HepG2 (cell line): ENCODE measurements around the gene NDUFA5. TPM values are rescaled to one million over a fixed set of nuclear protein-coding genes. Genes with fewer than 3 reads are reported as not detected.

Experiments
- ATAC-seq: fragments of 200-7000 bp; cut with Tn5 transposase; 3 replicates; pipeline ENCODE4 v1.9.1; 2020; ENCODE audit warnings: mild to moderate bottlenecking, moderate library complexity
- BruUV-seq: library from RNA; stranded (reverse); fragments of 400-500 nt; replicated peaks from 2 replicates; lab custom pipeline; 2021; lab: Mats Ljungman, UMichigan
- CTCF ChIA-PET: fragments of 300-600 bp; formaldehyde crosslinking; extraction: SDS; loops from one replicate; lab custom pipeline; 2021; ENCODE audit warnings: low total read pairs, inconsistent platforms, low intra/inter-chr PET ratio; lab: Yijun Ruan, JAX
- POLR2A ChIA-PET: fragments of 350-600 bp; sonication (Branson Sonifier 250); formaldehyde crosslinking; loops from one replicate; lab custom pipeline; 2020; ENCODE audit warnings: antibody characterized with exemption, inconsistent platforms; lab: Yijun Ruan, JAX
- DNase-seq: peaks from one replicate; pipeline ENCODE4 v3.0.0-alpha.2; 2015; ENCODE audit warnings: low spot score
- FAIRE-seq: peaks from 3 replicates; lab custom pipeline; 2011; peaks lifted over from hg19 to GRCh38; lab: Jason Lieb, UNC
- H2AFZ ChIP-seq: one replicate; pipeline ENCODE4 v1.6.1; 2011; ENCODE audit warnings: low read length, inconsistent platforms
- H3K27ac ChIP-seq: fragments of 300-600 bp; 3 replicates; pipeline ENCODE4 v1.8.0; 2011; ENCODE audit warnings: mixed run types, mild to moderate bottlenecking, mixed read lengths, low read length, inconsistent platforms; ENCODE audit not compliant: insufficient read depth; ENCODE audit errors: extremely low read length
- H3K27me3 ChIP-seq, 2 experiments: fragments of 200-600 bp in 1 of 2; 2 replicates in 1 of 2; 3 replicates in 1 of 2; pipeline versions ENCODE4 v1.6.0 to v1.8.0; 2011; ENCODE audit warnings: low read length in 2 of 2, mild to moderate bottlenecking in 2 of 2, moderate library complexity in 2 of 2, inconsistent platforms in 1 of 2; ENCODE audit not compliant: insufficient read depth in 2 of 2, control insufficient read depth in 1 of 2
- H3K36me3 ChIP-seq, 2 experiments: fragments of 200-600 bp in 1 of 2; replicated peaks in 1 of 2; 2 replicates in 1 of 2; 3 replicates in 1 of 2; pipeline versions ENCODE4 v1.5.1 to v1.8.0; 2011; ENCODE audit warnings: low read length in 2 of 2, inconsistent platforms in 1 of 2; ENCODE audit not compliant: insufficient read depth in 2 of 2, control insufficient read depth in 1 of 2
- H3K4me1 ChIP-seq: 2 replicates; pipeline ENCODE4 v1.5.1; 2012; ENCODE audit warnings: low read length, inconsistent platforms; ENCODE audit not compliant: insufficient read depth
- H3K4me2 ChIP-seq: 2 replicates; pipeline ENCODE4 v1.6.0; 2011; ENCODE audit warnings: low read depth, low read length, inconsistent platforms
- H3K4me3 ChIP-seq, 3 experiments: fragments of 200-600 bp in 1 of 3; sonication (generic), shearing (Covaris generic) in 1 of 3; replicated peaks in 1 of 3; 2 replicates each; pipeline ENCODE4 v1.5.1; 2011 to 2016; ENCODE audit warnings: low read length in 3 of 3, inconsistent platforms in 2 of 3, low read depth in 2 of 3, mild to moderate bottlenecking in 2 of 3, control low read depth in 1 of 3, mixed read lengths in 1 of 3; ENCODE audit not compliant: insufficient read depth in 1 of 3
- H3K79me2 ChIP-seq: one replicate; pipeline ENCODE4 v1.6.1; 2011; ENCODE audit warnings: low read length, inconsistent platforms; ENCODE audit not compliant: insufficient read depth
- H3K9ac ChIP-seq: 2 replicates; pipeline ENCODE4 v1.6.0; 2011; ENCODE audit warnings: mild to moderate bottlenecking, low read depth, low read length, inconsistent platforms; ENCODE audit not compliant: insufficient read depth
- H3K9me3 ChIP-seq: 2 replicates; pipeline ENCODE4 v1.5.1; 2012; ENCODE audit warnings: mild to moderate bottlenecking, low read length
- H4K20me1 ChIP-seq: 2 replicates; pipeline ENCODE4 v1.6.0; 2011; ENCODE audit warnings: inconsistent platforms, mild to moderate bottlenecking, low read length, moderate library complexity; ENCODE audit not compliant: insufficient read depth
- HOMEZ ChIP-seq: IDR thresholded peaks from 2 replicates; pipeline ENCODE4 v1.6.1; 2016; ENCODE audit warnings: low read depth
- PATZ1 ChIP-seq: sonication (generic); formaldehyde crosslinking; IDR thresholded peaks from 2 replicates; pipeline ENCODE4 v1.4.0; 2020; ENCODE audit warnings: missing genetic modification reagents
- TFAP4 ChIP-seq: sonication (generic); IDR thresholded peaks from 2 replicates; pipeline ENCODE4 v1.6.1; 2016; ENCODE audit warnings: low read depth, borderline replicate concordance
- WGBS: methylation state at CpG from one replicate; pipeline ENCODE4 v1.1.6; 2017; ENCODE audit warnings: low lambda C conversion rate; 5-methylcytosine and 5-hydroxymethylcytosine counted together
- in situ Hi-C: cut with HindIII; loops from 2 replicates; pipeline ENCODE4 v1.10.0; 2017; ENCODE audit warnings: low pct_unique_long_range_greater_than_20kb; ENCODE audit not compliant: extremely low pct_ligation_motif_present
- intact Hi-C: fragments of 100-400 bp; cut with micrococcal nuclease; formaldehyde crosslinking; loops from one replicate; pipeline ENCODE4 v1.10.0; 2022; ENCODE audit not compliant: unreplicated experiment
- polyA plus RNA-seq, 8 experiments: library from polyadenylated mRNA; depleted of rRNA in 3 of 8; stranded (reverse) in 7 of 8; unstranded in 1 of 8; fragments of >200 nt; fragmentation: Illumina TruSeq in 4 of 8; extraction: Trizol in 4 of 8; gene quantifications; 2 replicates each; pipeline versions ENCODE4 v1.2.1 to v1.2.3, GENCODE V29; 2011 to 2016; ENCODE audit warnings: low read depth in 4 of 8, missing spikeins in 1 of 8, mixed read lengths in 1 of 8; ENCODE audit not compliant: insufficient read depth in 1 of 8
- total RNA-seq, 5 experiments: library from RNA; depleted of rRNA; stranded (reverse); fragments of >200 nt; fragmentation: Illumina TruSeq; extraction: Trizol; gene quantifications; 2 replicates each; pipeline ENCODE4 v1.2.3, GENCODE V29; 2016; ENCODE audit warnings: low read depth in 1 of 5

NDUFA5 gene
- total and polyA plus RNA-seq, 2 of the 13 experiments (the other 11 are each of a cell fraction or from before 2014, with no cell fraction given): 16.9 to 55.9 TPM

- no TSS peak for BruUV-seq
- intact Hi-C loops (no loop called here), in situ Hi-C loops (loop anchor here (5.0 kb wide), 1 partner anchor 46 kb away; no protein-coding TSS in a partner anchor)
- Histone ChIP-seq H3K4me1 (peaks cover 6% of the 10 kb centered on the region), H3K36me3 (peaks cover 1 to 2% of the 10 kb centered on the region in 2 experiments; a peak in 1 of 5 replicates), H3K4me2 (no peak overlapping the region), H3K9ac (no peak overlapping the region), H4K20me1 (no peaks in the 10 kb centered on the region), H3K79me2 (no peaks in the 10 kb centered on the region), H2AFZ (no peak overlapping the region), H3K9me3 (no peaks in the 10 kb centered on the region), H3K27me3 (peaks cover 0 to 7% of the 10 kb centered on the region in 2 experiments; a peak in 3 of 5 replicates), H3K4me3 (no peak overlapping the region), H3K27ac (no peak overlapping the region)
- no peak for ATAC-seq
- ChIA-PET POLR2A (no interaction called here), CTCF (interaction anchor here (4.3 kb wide), 1 partner anchor 44 kb away, joined by 28 read pairs; no protein-coding TSS in a partner anchor)
- FAIRE-seq: no peak
- DNase-seq: no peak
- TF ChIP-seq PATZ1 (CRISPR knock-in tag) (no peak), HOMEZ (CRISPR knock-in tag) (no peak), TFAP4 (no peak)
- WGBS: 88% methylated on average over 7 of the region's 7 CpGs
Observed at GRCh38 chr7:123538189-123538714, 19.4 kb downstream of the NDUFA5 start.
